ENCODE measurements around the gene KLF15. TPM values are rescaled to one million over a fixed set of nuclear protein-coding genes. Genes with fewer than 3 reads are reported as not detected.
A peak's percentile ranks its signal among the peaks of the same experiment; 100 is the strongest.

Gene KLF15
- total RNA-seq, 4 donors from 2014 or later, result 20.6 to 49.2 (median 27.5) TPM

DNA sequence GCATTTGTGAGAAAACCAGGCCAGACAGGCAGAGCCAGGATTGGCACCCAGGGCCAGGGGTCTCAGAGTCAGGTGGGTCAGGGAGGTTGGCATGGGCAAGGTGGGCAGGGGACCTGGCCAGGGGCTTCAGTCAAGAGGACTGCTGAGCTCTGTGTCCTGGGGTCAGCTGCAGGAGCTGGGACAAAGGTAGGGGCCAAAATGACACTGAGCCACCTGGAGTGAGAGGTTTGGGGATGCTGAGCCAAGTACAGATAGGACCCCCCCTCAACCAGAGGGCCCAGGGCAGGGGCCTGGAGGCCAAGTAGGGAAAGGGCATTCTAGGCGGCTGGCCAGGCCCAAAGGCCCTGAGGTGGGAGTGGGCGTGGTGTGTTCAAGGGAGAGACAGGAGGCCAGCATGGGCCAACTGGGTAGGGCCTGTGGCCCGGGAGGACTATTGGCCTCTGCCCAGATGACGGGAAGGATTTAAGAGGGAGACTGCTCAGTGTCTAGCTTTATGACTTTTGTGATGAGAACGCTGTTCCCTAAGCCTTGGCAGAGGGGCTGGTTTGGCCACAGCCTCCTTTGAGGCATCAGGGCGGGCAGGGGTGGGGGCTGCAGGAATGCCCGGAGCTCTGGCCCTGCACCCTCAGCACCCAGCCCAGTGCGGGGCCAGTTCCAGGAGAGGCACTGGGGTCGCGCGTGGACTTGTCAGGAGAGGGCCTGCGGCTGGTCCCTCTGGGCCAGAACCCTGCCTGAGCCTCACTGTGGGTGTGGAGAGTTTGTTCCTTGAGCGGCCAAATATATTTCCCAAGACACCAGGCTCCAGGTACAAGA lies 40.6 kb upstream of the KLF15 start:
- H3K36me3 ChIP-seq, result no peaks in the 10 kb centered on the region
- no peak overlapping the region for H3K4me3 ChIP-seq (replicated peaks in 1 of 3)
- DNase-seq, result no peak
- no peak for TF ChIP-seq POLR2A (IDR thresholded peaks at IDR 0.05)
- TF ChIP-seq, protein P1, sequence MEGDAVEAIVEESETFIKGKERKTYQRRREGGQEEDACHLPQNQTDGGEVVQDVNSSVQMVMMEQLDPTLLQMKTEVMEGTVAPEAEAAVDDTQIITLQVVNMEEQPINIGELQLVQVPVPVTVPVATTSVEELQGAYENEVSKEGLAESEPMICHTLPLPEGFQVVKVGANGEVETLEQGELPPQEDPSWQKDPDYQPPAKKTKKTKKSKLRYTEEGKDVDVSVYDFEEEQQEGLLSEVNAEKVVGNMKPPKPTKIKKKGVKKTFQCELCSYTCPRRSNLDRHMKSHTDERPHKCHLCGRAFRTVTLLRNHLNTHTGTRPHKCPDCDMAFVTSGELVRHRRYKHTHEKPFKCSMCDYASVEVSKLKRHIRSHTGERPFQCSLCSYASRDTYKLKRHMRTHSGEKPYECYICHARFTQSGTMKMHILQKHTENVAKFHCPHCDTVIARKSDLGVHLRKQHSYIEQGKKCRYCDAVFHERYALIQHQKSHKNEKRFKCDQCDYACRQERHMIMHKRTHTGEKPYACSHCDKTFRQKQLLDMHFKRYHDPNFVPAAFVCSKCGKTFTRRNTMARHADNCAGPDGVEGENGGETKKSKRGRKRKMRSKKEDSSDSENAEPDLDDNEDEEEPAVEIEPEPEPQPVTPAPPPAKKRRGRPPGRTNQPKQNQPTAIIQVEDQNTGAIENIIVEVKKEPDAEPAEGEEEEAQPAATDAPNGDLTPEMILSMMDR (IDR thresholded peaks at IDR 0.05), result no peak
- H3K9me3 ChIP-seq, result no peaks in the 10 kb centered on the region
- H3K27ac ChIP-seq, result no peak overlapping the region
- 84 to 85% methylated on average over 8 to 12 of the region's 13 CpGs for WGBS, 2 donors
- no peaks in the 10 kb centered on the region for H3K27me3 ChIP-seq
- peaks cover 0 to 9% of the 10 kb centered on the region in 2 donors for H3K4me1 ChIP-seq
- intact Hi-C loops (cut with DNase I), result no loop called here

DNA sequence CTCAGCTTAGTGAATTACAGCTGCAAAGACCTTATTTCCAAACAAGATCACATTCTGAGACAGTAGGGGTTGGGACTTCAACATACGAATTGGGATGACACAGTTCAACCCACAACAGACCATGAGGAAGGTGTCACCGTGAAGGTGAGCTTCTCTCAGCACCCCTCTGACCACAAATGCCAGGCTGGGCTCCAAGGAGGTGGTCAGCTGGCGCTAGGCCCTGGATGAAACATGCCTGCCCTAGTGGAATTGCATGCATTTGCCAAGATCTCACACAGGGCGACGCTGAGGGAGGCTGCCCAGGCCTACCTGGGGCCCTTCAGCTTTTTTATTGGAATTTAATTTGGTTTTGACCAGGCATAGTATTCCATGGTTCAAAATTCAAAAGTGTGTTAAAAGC lies 39.3 kb upstream of the KLF15 start:
- 95 to 100% methylated on average over 5 of the region's 5 CpGs for WGBS, 2 donors
- no peak overlapping the region for H3K27ac ChIP-seq
- no peak overlapping the region for H3K4me3 ChIP-seq (replicated peaks in 1 of 3)
- peaks cover 0 to 9% of the 10 kb centered on the region in 2 donors for H3K4me1 ChIP-seq
- intact Hi-C loops (cut with DNase I), result no loop called here
- no peaks in the 10 kb centered on the region for H3K36me3 ChIP-seq
- H3K27me3 ChIP-seq, result no peaks in the 10 kb centered on the region
- TF ChIP-seq, protein P1 (IDR thresholded peaks at IDR 0.05), result no peak
- TF ChIP-seq POLR2A (IDR thresholded peaks at IDR 0.05), result no peak
- no peak for DNase-seq
- H3K9me3 ChIP-seq, result no peaks in the 10 kb centered on the region

DNA sequence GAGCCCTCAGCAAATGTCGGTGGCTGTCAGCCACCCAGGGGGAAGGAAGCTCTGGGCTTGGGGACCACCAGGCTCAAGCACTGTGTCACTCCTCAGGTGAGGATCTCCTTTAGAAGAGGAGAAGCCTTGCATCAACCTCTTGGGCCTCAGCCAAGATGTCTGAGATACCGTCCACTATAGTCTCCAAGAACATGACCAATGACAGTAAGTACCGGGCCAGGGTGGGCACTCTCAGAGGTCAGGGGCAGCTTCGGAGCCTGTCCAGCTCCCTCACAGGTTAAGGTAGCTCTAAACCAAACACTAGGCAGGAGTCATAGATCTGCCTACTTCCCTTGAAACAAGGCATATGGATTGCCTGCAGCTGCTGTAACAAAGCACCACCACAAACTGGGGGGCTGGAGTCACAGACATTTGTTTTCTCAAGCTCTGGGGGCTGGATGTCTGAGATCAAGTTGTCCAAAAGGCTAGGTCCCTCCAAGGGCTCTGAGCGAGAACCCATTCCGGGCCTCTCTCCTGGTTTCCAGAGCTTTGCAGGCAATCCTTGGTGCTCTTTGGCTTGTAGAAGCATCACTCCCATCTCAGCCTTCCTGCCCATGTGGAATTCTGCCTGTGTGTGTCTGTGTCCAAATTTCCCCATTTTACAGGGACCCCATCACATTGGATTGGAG lies 38.8 kb upstream of the KLF15 start:
- intact Hi-C loops (cut with DNase I), result no loop called here
- no peaks in the 10 kb centered on the region for H3K9me3 ChIP-seq
- 89 to 97% methylated on average over 5 to 6 of the region's 6 CpGs for WGBS, 2 donors
- H3K27me3 ChIP-seq, result no peaks in the 10 kb centered on the region
- no peaks in the 10 kb centered on the region for H3K36me3 ChIP-seq
- no peak for DNase-seq
- peaks cover 0 to 9% of the 10 kb centered on the region in 2 donors for H3K4me1 ChIP-seq
- no peak overlapping the region for H3K4me3 ChIP-seq (replicated peaks in 1 of 3)
- TF ChIP-seq POLR2A (IDR thresholded peaks at IDR 0.05), result no peak
- TF ChIP-seq, protein P1 (IDR thresholded peaks at IDR 0.05), result no peak
- no peak overlapping the region for H3K27ac ChIP-seq

DNA sequence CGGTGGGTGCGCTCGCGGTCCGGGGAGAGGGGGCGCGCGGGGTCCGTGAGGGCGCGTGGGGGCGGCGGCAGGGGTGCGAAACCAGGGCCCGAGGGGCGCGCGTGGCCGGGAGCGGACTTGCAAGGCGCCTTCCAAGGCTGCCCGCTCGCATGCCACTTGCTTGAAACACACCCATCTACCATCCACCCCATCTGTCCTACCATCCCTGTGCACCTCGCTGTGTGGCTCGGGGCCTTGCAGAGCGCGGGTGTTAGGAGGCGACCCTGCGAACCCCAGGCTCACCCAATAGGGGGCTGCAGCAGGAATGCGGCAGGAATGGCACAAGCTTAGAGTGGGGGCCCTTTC lies 37.7 kb upstream of the KLF15 start:
- Histone ChIP-seq H3K9me3 (no peaks in the 10 kb centered on the region), H3K36me3 (no peaks in the 10 kb centered on the region), H3K4me3 (replicated peaks in 1 of 3) (peak overlapping the region in 1 of 3 donors; percentile 9), H3K27me3 (no peaks in the 10 kb centered on the region), H3K27ac (no peak overlapping the region), H3K4me1 (peaks cover 0 to 9% of the 10 kb centered on the region in 2 donors)
- WGBS, 2 donors, result 0 to 17% methylated on average over 1 to 19 of the region's 30 CpGs
- intact Hi-C loops (cut with DNase I), result loop anchor here (5.0 kb wide), 1 partner anchor 263 kb away; no protein-coding TSS in a partner anchor
- TF ChIP-seq, protein P1 (IDR thresholded peaks at IDR 0.05), result no peak
- TF ChIP-seq POLR2A (IDR thresholded peaks at IDR 0.05), result no peak
- DNase-seq, result no peak

Measured in thyroid gland (tissue), 4 donors.